22Rv1 (cell line): ENCODE data around the gene SGSH.

Source experiments
- H3K27ac ChIP-seq: fragments of 450-650 bp; 2 replicates; pipeline ENCODE4 v1.5.1; 2017
- ZFX ChIP-seq: fragments of 450-650 bp; IDR thresholded peaks from 2 replicates; pipeline ENCODE4 v1.6.1; 2017; ENCODE audit warnings: antibody characterized with exemption, borderline replicate concordance
- TF ChIP-seq, protein P1 (sequence below): fragments of 450-650 bp; IDR thresholded peaks from 2 replicates; pipeline ENCODE4 v1.5.1; 2017; ENCODE audit warnings: mild to moderate bottlenecking

The SGSH gene

GRCh38 chr17:80218391-80218790 is 1.7 kb downstream of the SGSH start:
- H3K27ac ChIP-seq: peak overlapping the region; percentile 84; the same call in 1 of the 2 replicates

GRCh38 chr17:80217703-80218362 is 2.3 kb downstream of the SGSH start:
- TF ChIP-seq, protein P1, sequence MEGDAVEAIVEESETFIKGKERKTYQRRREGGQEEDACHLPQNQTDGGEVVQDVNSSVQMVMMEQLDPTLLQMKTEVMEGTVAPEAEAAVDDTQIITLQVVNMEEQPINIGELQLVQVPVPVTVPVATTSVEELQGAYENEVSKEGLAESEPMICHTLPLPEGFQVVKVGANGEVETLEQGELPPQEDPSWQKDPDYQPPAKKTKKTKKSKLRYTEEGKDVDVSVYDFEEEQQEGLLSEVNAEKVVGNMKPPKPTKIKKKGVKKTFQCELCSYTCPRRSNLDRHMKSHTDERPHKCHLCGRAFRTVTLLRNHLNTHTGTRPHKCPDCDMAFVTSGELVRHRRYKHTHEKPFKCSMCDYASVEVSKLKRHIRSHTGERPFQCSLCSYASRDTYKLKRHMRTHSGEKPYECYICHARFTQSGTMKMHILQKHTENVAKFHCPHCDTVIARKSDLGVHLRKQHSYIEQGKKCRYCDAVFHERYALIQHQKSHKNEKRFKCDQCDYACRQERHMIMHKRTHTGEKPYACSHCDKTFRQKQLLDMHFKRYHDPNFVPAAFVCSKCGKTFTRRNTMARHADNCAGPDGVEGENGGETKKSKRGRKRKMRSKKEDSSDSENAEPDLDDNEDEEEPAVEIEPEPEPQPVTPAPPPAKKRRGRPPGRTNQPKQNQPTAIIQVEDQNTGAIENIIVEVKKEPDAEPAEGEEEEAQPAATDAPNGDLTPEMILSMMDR: no peak
- TF ChIP-seq ZFX: no peak

More at GRCh38 chr17:80218391-80218790, 1.7 kb downstream of the SGSH start:
- no peak for TF ChIP-seq ZFX
- TF ChIP-seq, protein P1: no peak

GRCh38 chr17:80216473-80217456 is 3.4 kb downstream of the SGSH start:
- no peak for TF ChIP-seq ZFX
- TF ChIP-seq, protein P1: no peak
- H3K27ac ChIP-seq: no peak overlapping the region

More at GRCh38 chr17:80217703-80218362, 2.3 kb downstream of the SGSH start:
- H3K27ac ChIP-seq: no peak overlapping the region

GRCh38 chr17:80214878-80215210 is 5.3 kb downstream of the SGSH start:
- no peak overlapping the region for H3K27ac ChIP-seq
- no peak for TF ChIP-seq ZFX

- no peak for TF ChIP-seq ZFX
- TF ChIP-seq, protein P1: no peak
- H3K27ac ChIP-seq: no peak overlapping the region
Measured at GRCh38 chr17:80214012-80214877, 5.9 kb downstream of the SGSH start.

- TF ChIP-seq, protein P1: no peak
- TF ChIP-seq ZFX: no peak
- no peak overlapping the region for H3K27ac ChIP-seq
Measured at GRCh38 chr17:80213643-80213975, 6.5 kb downstream of the SGSH start.

- no peak for TF ChIP-seq ZFX
- TF ChIP-seq, protein P1: no peak
- no peak overlapping the region for H3K27ac ChIP-seq
Measured at GRCh38 chr17:80212962-80213642, 7.0 kb downstream of the SGSH start.
